HepG2 (cell line): ENCODE results near the gene SNX9. TPM values are rescaled to one million over a fixed set of nuclear protein-coding genes. Genes with fewer than 3 reads are reported as not detected.

Experiments used
- MED8 ChIP-seq: sonication (generic); formaldehyde crosslinking; IDR thresholded peaks from 2 replicates; pipeline ENCODE4 v1.8.1; 2023; ENCODE audit warnings: mild to moderate bottlenecking, missing genetic modification reagents; ENCODE audit not compliant: insufficient replicate concordance
- RFXAP ChIP-seq: sonication (generic); formaldehyde crosslinking; IDR thresholded peaks from 2 replicates; pipeline ENCODE4 v1.4.0; 2020; ENCODE audit warnings: missing genetic modification reagents, borderline replicate concordance
- SNAPC2 ChIP-seq: sonication (generic); formaldehyde crosslinking; IDR thresholded peaks from 2 replicates; pipeline ENCODE4 v1.8.1; 2022; ENCODE audit warnings: mild to moderate bottlenecking, missing genetic modification reagents
- ZBTB14 ChIP-seq: sonication (generic); formaldehyde crosslinking; IDR thresholded peaks from 2 replicates; pipeline ENCODE4 v1.4.0; 2020; ENCODE audit warnings: missing genetic modification reagents
- ZBTB40 ChIP-seq, 2 experiments: fragments of 450-650 bp in 1 of 2; sonication (generic) in 1 of 2; formaldehyde crosslinking in 1 of 2; IDR thresholded peaks; 2 replicates each; pipeline versions ENCODE4 v1.6.1 to v1.8.0; 2016 to 2022; ENCODE audit warnings: antibody characterized with exemption in 1 of 2, mild to moderate bottlenecking in 1 of 2, missing genetic modification reagents in 1 of 2
- ZKSCAN8 ChIP-seq: IDR thresholded peaks from 2 replicates; pipeline ENCODE4 v1.6.1; 2016; ENCODE audit warnings: borderline replicate concordance, missing genetic modification reagents, missing compliant biosample characterization
- ZSCAN12 ChIP-seq: sonication (generic); formaldehyde crosslinking; IDR thresholded peaks from 2 replicates; pipeline ENCODE4 v1.9.0; 2021; ENCODE audit warnings: mild to moderate bottlenecking, missing genetic modification reagents
- polyA plus RNA-seq, 8 experiments: library from polyadenylated mRNA; depleted of rRNA in 3 of 8; stranded (reverse) in 7 of 8; unstranded in 1 of 8; fragments of >200 nt; fragmentation: Illumina TruSeq in 4 of 8; extraction: Trizol in 4 of 8; gene quantifications; 2 replicates each; pipeline versions ENCODE4 v1.2.1 to v1.2.3, GENCODE V29; 2011 to 2016; ENCODE audit warnings: low read depth in 4 of 8, missing spikeins in 1 of 8, mixed read lengths in 1 of 8; ENCODE audit not compliant: insufficient read depth in 1 of 8
- total RNA-seq, 5 experiments: library from RNA; depleted of rRNA; stranded (reverse); fragments of >200 nt; fragmentation: Illumina TruSeq; extraction: Trizol; gene quantifications; 2 replicates each; pipeline ENCODE4 v1.2.3, GENCODE V29; 2016; ENCODE audit warnings: low read depth in 1 of 5
- TF ChIP-seq, protein P1 (sequence below): sonication (generic); formaldehyde crosslinking; IDR thresholded peaks from 2 replicates; pipeline ENCODE4 v1.5.0; 2020; ENCODE audit warnings: mild to moderate bottlenecking, missing genetic modification reagents
- TF ChIP-seq, protein P2 (sequence below): sonication (generic); formaldehyde crosslinking; IDR thresholded peaks from 2 replicates; pipeline ENCODE4 v1.5.1; 2020; ENCODE audit warnings: mild to moderate bottlenecking, moderate library complexity, missing genetic modification reagents

SNX9 gene
- total and polyA plus RNA-seq, 2 of the 13 experiments (the other 11 are each of a cell fraction or from before 2014, with no cell fraction given), result 21.9 to 36.0 TPM

DNA sequence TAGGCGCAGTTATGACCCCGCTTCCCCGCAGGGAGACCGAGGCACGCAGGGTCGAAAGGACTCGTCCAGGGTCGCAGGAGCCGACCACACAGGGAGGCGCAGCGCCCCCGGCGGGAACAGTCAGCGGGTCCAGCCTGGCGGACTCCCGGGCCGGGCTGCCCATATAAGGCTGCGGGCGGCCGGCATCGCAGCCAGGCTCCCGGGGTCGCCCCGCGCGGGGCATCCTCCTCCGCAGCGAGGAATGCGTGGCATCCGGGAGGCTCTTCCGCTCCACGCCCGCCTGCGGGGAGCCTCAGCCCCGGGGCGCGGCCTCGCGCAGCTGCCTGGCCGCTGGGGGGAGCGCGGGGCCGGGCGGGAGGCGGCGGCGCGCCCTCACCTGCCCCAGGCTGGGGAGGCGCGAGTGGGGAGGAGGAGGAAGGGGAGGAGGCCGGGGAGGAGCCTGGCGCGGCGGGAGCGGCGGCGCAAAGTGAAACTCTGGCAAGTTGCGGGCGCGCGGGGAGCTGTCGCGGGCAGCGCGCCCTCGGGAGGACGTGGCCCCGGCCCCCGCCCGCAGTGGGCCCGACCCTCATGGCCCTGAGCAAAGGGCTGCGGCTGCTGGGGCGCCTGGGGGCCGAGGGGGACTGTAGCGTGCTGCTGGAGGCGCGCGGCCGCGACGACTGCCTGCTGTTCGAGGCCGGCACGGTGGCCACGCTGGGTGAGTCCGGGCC is 158.5 kb downstream of the SNX9 start, which contains the start of gene SYNJ2 (continued):
- TF ChIP-seq ZBTB40 (IDR thresholded peaks at IDR 0.05) (no peak), ZBTB40 (CRISPR knock-in tag; IDR thresholded peaks at IDR 0.05) (peak; percentile 23; the same call in 1 of the 2 replicates), RFXAP (peak; percentile 51; the same call in 1 of the 2 replicates), ZSCAN12 (CRISPR knock-in tag) (peak; percentile 87; the same call in 1 of the 2 replicates), ZKSCAN8 (CRISPR knock-in tag) (peak; percentile 55; the same call in 1 of the 2 replicates), SNAPC2 (CRISPR knock-in tag) (peak; percentile 48; the same call in 1 of the 2 replicates), ZBTB14 (CRISPR knock-in tag) (peak; percentile 89), MED8 (no peak)
- TF ChIP-seq, protein P1, sequence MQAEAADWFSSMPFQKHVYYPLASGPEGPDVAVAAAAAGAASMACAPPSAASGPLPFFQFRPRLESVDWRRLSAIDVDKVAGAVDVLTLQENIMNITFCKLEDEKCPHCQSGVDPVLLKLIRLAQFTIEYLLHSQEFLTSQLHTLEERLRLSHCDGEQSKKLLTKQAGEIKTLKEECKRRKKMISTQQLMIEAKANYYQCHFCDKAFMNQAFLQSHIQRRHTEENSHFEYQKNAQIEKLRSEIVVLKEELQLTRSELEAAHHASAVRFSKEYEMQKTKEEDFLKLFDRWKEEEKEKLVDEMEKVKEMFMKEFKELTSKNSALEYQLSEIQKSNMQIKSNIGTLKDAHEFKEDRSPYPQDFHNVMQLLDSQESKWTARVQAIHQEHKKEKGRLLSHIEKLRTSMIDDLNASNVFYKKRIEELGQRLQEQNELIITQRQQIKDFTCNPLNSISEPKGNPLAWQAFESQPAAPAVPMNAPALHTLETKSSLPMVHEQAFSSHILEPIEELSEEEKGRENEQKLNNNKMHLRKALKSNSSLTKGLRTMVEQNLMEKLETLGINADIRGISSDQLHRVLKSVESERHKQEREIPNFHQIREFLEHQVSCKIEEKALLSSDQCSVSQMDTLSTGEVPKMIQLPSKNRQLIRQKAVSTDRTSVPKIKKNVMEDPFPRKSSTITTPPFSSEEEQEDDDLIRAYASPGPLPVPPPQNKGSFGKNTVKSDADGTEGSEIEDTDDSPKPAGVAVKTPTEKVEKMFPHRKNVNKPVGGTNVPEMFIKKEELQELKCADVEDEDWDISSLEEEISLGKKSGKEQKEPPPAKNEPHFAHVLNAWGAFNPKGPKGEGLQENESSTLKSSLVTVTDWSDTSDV (CRISPR knock-in tag), result no peak; the same call in 1 of the 2 replicates
- TF ChIP-seq, protein P2, sequence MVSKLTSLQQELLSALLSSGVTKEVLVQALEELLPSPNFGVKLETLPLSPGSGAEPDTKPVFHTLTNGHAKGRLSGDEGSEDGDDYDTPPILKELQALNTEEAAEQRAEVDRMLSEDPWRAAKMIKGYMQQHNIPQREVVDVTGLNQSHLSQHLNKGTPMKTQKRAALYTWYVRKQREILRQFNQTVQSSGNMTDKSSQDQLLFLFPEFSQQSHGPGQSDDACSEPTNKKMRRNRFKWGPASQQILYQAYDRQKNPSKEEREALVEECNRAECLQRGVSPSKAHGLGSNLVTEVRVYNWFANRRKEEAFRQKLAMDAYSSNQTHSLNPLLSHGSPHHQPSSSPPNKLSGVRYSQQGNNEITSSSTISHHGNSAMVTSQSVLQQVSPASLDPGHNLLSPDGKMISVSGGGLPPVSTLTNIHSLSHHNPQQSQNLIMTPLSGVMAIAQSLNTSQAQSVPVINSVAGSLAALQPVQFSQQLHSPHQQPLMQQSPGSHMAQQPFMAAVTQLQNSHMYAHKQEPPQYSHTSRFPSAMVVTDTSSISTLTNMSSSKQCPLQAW (CRISPR knock-in tag), result peak; percentile 6; the same call in 1 of the 2 replicates
